ENCODE results near the gene TIAM2. TPM values are rescaled to one million over a fixed set of nuclear protein-coding genes. Genes with fewer than 3 reads are reported as not detected.
"Not testable (repeated sequence)": the region's sequence is repeated elsewhere in the genome, so short reads cannot be mapped to it uniquely, and the experiment has no call there.

TIAM2 gene
- total RNA-seq, 2 experiments from 2014 or later = 4.4 to 5.3 TPM

DNA sequence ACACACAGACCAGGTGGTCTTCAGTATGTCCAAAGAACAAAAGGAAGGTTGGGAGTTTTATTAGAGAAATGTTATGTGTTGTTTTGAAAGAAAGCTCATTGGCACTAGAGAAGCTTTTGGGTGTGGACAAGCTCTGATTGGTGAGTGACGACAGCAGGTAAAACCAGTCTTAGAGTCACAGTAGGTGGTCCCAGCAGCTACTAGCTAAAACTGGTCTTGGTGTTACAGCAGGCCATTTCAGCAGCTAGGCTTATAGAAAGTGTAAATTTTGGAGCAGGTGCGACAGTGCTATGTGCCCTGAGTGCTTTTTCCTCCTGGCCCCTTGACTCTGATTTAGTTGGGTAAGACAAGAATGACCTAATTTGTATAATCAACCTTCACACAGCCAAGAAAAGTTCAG lies 272.3 kb downstream of the TIAM2 start:
- no peak for TF ChIP-seq CTCF (IDR thresholded peaks at IDR 0.05)
- no peaks in the 10 kb centered on the region for H3K9me3 ChIP-seq (ENCODE audit: control insufficient read depth in 1 of 2, insufficient read depth in 1 of 2, low read length in 2 of 2)
- Mint-ChIP-seq H3K36me3 (ENCODE audit: low read depth) (peaks cover 57% of the 10 kb centered on the region), H3K27ac (no peak overlapping the region), H3K27me3 (no peaks in the 10 kb centered on the region), H3K9me3 (no peaks in the 10 kb centered on the region), H3K4me3 (no peak overlapping the region), H3K4me1 (ENCODE audit: low read depth) (peaks cover 12% of the 10 kb centered on the region)
- ATAC-seq (ENCODE audit: poor library complexity) (no peak), DNase-seq (no peak)
- no peak overlapping the region for H3K4me3 ChIP-seq (ENCODE audit: low read length)
- ChIA-PET POLR2A (no interaction called here), CTCF (no interaction called here)
- no peaks in the 10 kb centered on the region for H3K27me3 ChIP-seq (ENCODE audit: control insufficient read depth in 1 of 2, insufficient read depth in 2 of 2, low read length in 2 of 2)
- no peak overlapping the region for H3K27ac ChIP-seq (ENCODE audit: low read depth in 1 of 2, low read length in 2 of 2)
- H3K36me3 ChIP-seq (ENCODE audit: insufficient read depth, low read length) = peaks cover 19% of the 10 kb centered on the region
- H3K4me1 ChIP-seq (ENCODE audit: insufficient read depth, low read length) = no peaks in the 10 kb centered on the region
- intact Hi-C loops (cut with DNase I, micrococcal nuclease) = no loop called here

GRCh38 chr6:155268088-155268867 lies 273.2 kb downstream of the TIAM2 start:
- peak; percentile 30 for TF ChIP-seq CTCF (IDR thresholded peaks at IDR 0.05)
- intact Hi-C loops (cut with DNase I, micrococcal nuclease); H3K27ac ChIP-seq (ENCODE audit: low read depth in 1 of 2, low read length in 2 of 2); H3K9me3 Mint-ChIP-seq; H3K27me3 ChIP-seq (ENCODE audit: control insufficient read depth in 1 of 2, insufficient read depth in 2 of 2, low read length in 2 of 2); H3K4me3 ChIP-seq (ENCODE audit: low read length); POLR2A ChIA-PET; H3K9me3 ChIP-seq (ENCODE audit: control insufficient read depth in 1 of 2, insufficient read depth in 1 of 2, low read length in 2 of 2); H3K27ac Mint-ChIP-seq; H3K4me1 ChIP-seq (ENCODE audit: insufficient read depth, low read length); H3K4me3 Mint-ChIP-seq; H3K27me3 Mint-ChIP-seq: not testable (repeated sequence)
- ATAC-seq (ENCODE audit: poor library complexity) (peak; percentile 56), DNase-seq (peak in 3 of 14 experiments; percentile 47 to 59 (median 52))
- CTCF ChIA-PET = interaction anchor here (0.6 to 1.1 kb wide), 2 partner anchors 32 to 51 kb away, joined by 3 read pairs; no protein-coding TSS in a partner anchor
- Mint-ChIP-seq H3K4me1 (ENCODE audit: low read depth) (peaks cover 16% of the 10 kb centered on the region), H3K36me3 (ENCODE audit: low read depth) (peaks cover 63% of the 10 kb centered on the region)
- peaks cover 22% of the 10 kb centered on the region for H3K36me3 ChIP-seq (ENCODE audit: insufficient read depth, low read length)

GRCh38 chr6:155269765-155270164 lies 274.6 kb downstream of the TIAM2 start:
- Histone ChIP-seq H3K36me3 (ENCODE audit: insufficient read depth, low read length) (peaks cover 19% of the 10 kb centered on the region), H3K27ac (ENCODE audit: low read depth in 1 of 2, low read length in 2 of 2) (no peak overlapping the region), H3K4me1 (ENCODE audit: insufficient read depth, low read length) (no peaks in the 10 kb centered on the region), H3K9me3 (ENCODE audit: control insufficient read depth in 1 of 2, insufficient read depth in 1 of 2, low read length in 2 of 2) (no peaks in the 10 kb centered on the region), H3K27me3 (ENCODE audit: control insufficient read depth in 1 of 2, insufficient read depth in 2 of 2, low read length in 2 of 2) (no peaks in the 10 kb centered on the region), H3K4me3 (ENCODE audit: low read length) (no peak overlapping the region)
- no peak overlapping the region for H3K4me3 Mint-ChIP-seq
- no peak overlapping the region for H3K27ac Mint-ChIP-seq
- H3K36me3 Mint-ChIP-seq (ENCODE audit: low read depth) = peaks cover 59% of the 10 kb centered on the region
- no peaks in the 10 kb centered on the region for H3K9me3 Mint-ChIP-seq
- ATAC-seq (ENCODE audit: poor library complexity) = no peak
- CTCF ChIA-PET = interaction anchor here (1.1 to 1.4 kb wide), 2 partner anchors 19 to 341 kb away, joined by 3 to 4 read pairs; no protein-coding TSS in a partner anchor
- intact Hi-C loops (cut with DNase I, micrococcal nuclease) = no loop called here
- TF ChIP-seq CTCF (IDR thresholded peaks at IDR 0.05) = no peak
- no peaks in the 10 kb centered on the region for H3K27me3 Mint-ChIP-seq
- peaks cover 20% of the 10 kb centered on the region for H3K4me1 Mint-ChIP-seq (ENCODE audit: low read depth)
- POLR2A ChIA-PET = interaction anchor here (0.7 kb wide), 1 partner anchor 10 kb away, joined by 3 read pairs; no protein-coding TSS in a partner anchor
- DNase-seq = no peak

Data from CD4-positive, alpha-beta T cell (primary cell).